Liver (tissue), 9 donors: ENCODE results near the gene EGFLAM. TPM values are rescaled to one million over a fixed set of nuclear protein-coding genes. Genes with fewer than 3 reads are reported as not detected.
A peak's percentile ranks its signal among the peaks of the same experiment; 100 is the strongest.

Experiments used
- DNase-seq: peaks from one replicate; pipeline ENCODE4 v3.0.0-alpha.2; 2017; ENCODE audit warnings: low spot score
- H3K27ac ChIP-seq, 2 donors: one replicate each; pipeline ENCODE4 v1.7.0; 2013; ENCODE audit warnings: inconsistent platforms in 2 of 2, low read length in 2 of 2, control low read depth in 1 of 2, low read depth in 1 of 2, mild to moderate bottlenecking in 1 of 2
- H3K27me3 ChIP-seq, 4 donors: one replicate each; pipeline versions ENCODE4 v1.6.1 to v1.7.0; 2013; ENCODE audit warnings: low read length in 3 of 4, inconsistent platforms in 1 of 4, mild to moderate bottlenecking in 1 of 4, moderate library complexity in 1 of 4; ENCODE audit not compliant: control insufficient read depth in 4 of 4, insufficient read depth in 4 of 4
- H3K36me3 ChIP-seq, 4 donors: one replicate each; pipeline versions ENCODE4 v1.6.1 to v1.7.0; 2013; ENCODE audit warnings: low read length in 3 of 4, mild to moderate bottlenecking in 3 of 4, low read depth in 1 of 4, moderate library complexity in 1 of 4; ENCODE audit not compliant: control insufficient read depth in 4 of 4, insufficient read depth in 3 of 4
- H3K4me1 ChIP-seq, 4 donors: one replicate each; pipeline versions ENCODE4 v1.6.1 to v1.7.0; 2013; ENCODE audit warnings: low read length in 3 of 4, mild to moderate bottlenecking in 3 of 4, moderate library complexity in 1 of 4; ENCODE audit not compliant: control insufficient read depth in 4 of 4, insufficient read depth in 4 of 4
- H3K4me3 ChIP-seq, 3 donors: one replicate each; pipeline versions ENCODE4 v1.6.1 to v1.7.0; 2013; ENCODE audit warnings: low read length in 3 of 3, control low read depth in 1 of 3, low read depth in 1 of 3, mild to moderate bottlenecking in 1 of 3
- H3K9ac ChIP-seq, 2 donors: one replicate each; pipeline ENCODE4 v1.7.0; 2013; ENCODE audit warnings: low read length in 2 of 2, mild to moderate bottlenecking in 2 of 2, moderate library complexity in 2 of 2, control low read depth in 1 of 2, low read depth in 1 of 2
- H3K9me3 ChIP-seq, 4 donors: one replicate each; pipeline versions ENCODE4 v1.6.1 to v1.7.0; 2013; ENCODE audit warnings: low read length in 3 of 4; ENCODE audit not compliant: control insufficient read depth in 4 of 4
- EGR1 ChIP-seq, 2 donors: IDR thresholded peaks; 2 replicates each; pipeline ENCODE4 v1.6.1; 2016 to 2018; ENCODE audit warnings: antibody characterized with exemption in 2 of 2, low read depth in 2 of 2
- FOXA1 ChIP-seq: IDR thresholded peaks from 2 replicates; pipeline ENCODE4 v1.6.1; 2016; ENCODE audit warnings: antibody characterized with exemption
- FOXA2 ChIP-seq: IDR thresholded peaks from 2 replicates; pipeline ENCODE4 v1.6.1; 2016; ENCODE audit warnings: antibody characterized with exemption
- HNF4A ChIP-seq, 2 donors: conservative IDR thresholded peaks; 2 replicates each; pipeline ENCODE4 v1.6.1; 2016; ENCODE audit warnings: antibody characterized with exemption in 2 of 2, mild to moderate bottlenecking in 2 of 2
- HNF4G ChIP-seq: IDR thresholded peaks from 2 replicates; pipeline ENCODE4 v1.6.1; 2016; ENCODE audit warnings: antibody characterized with exemption
- MAX ChIP-seq: IDR thresholded peaks from 2 replicates; pipeline ENCODE4 v1.6.1; 2016; ENCODE audit warnings: antibody characterized with exemption
- NR2F2 ChIP-seq: IDR thresholded peaks from 2 replicates; pipeline ENCODE4 v1.6.1; 2016; ENCODE audit warnings: antibody characterized with exemption
- RXRA ChIP-seq, 2 donors: IDR thresholded peaks; 2 replicates each; pipeline ENCODE4 v1.6.1; 2017 to 2018; ENCODE audit warnings: antibody characterized with exemption in 2 of 2, mild to moderate bottlenecking in 1 of 2
- SP1 ChIP-seq: IDR thresholded peaks from 2 replicates; pipeline ENCODE4 v1.6.1; 2018; ENCODE audit warnings: antibody characterized with exemption, mild to moderate bottlenecking
- TAF1 ChIP-seq: conservative IDR thresholded peaks from 2 replicates; pipeline ENCODE4 v1.6.1; 2016; ENCODE audit warnings: antibody characterized with exemption, mild to moderate bottlenecking
- YY1 ChIP-seq: IDR thresholded peaks from 2 replicates; pipeline ENCODE4 v1.6.1; 2016; ENCODE audit warnings: antibody characterized with exemption, mild to moderate bottlenecking
- ZBTB33 ChIP-seq: IDR thresholded peaks from 2 replicates; pipeline ENCODE4 v1.6.1; 2016; ENCODE audit warnings: antibody characterized with exemption
- WGBS: extraction: QIAGEN DNeasy Blood & Tissue Kit; methylation state at CpG from one replicate; pipeline ENCODE4 v1.1.7; 2013; 5-methylcytosine and 5-hydroxymethylcytosine counted together
- polyA plus RNA-seq, 2 donors: library from polyadenylated mRNA; stranded (reverse) in 1 of 2; unstranded in 1 of 2; fragments of 200-250 nt in 1 of 2; fragments of >200 nt in 1 of 2; fragmentation: Nextera tagmentation in 1 of 2; extraction: Ambion mirVana in 1 of 2; gene quantifications; one replicate each; pipeline versions ENCODE4 v1.2.1 to v1.2.3, GENCODE V29; 2013 to 2015
- total RNA-seq, 2 donors: library from RNA; depleted of rRNA; stranded (reverse); fragments of >200 nt; gene quantifications; one replicate each; pipeline ENCODE4 v1.2.3, GENCODE V29; 2014
- TF ChIP-seq, protein P1 (sequence below): IDR thresholded peaks from 2 replicates; pipeline ENCODE4 v1.6.1; 2016; ENCODE audit warnings: antibody characterized with exemption
- TF ChIP-seq, protein P2 (sequence below): fragments of 150-350 bp; IDR thresholded peaks from 2 replicates; pipeline ENCODE4 v1.5.1; 2017; ENCODE audit warnings: improper control_type of control experiment, low read depth, low read length; ENCODE audit not compliant: missing input control
- donor health status: healthy.
- donor health status: healthy.
- donor health status: healthy.
- donor health status: healthy.
- donor health status: healthy.

The EGFLAM gene
- total and polyA plus RNA-seq, 4 donors = 1.1 to 4.9 (median 1.9) TPM

DNA sequence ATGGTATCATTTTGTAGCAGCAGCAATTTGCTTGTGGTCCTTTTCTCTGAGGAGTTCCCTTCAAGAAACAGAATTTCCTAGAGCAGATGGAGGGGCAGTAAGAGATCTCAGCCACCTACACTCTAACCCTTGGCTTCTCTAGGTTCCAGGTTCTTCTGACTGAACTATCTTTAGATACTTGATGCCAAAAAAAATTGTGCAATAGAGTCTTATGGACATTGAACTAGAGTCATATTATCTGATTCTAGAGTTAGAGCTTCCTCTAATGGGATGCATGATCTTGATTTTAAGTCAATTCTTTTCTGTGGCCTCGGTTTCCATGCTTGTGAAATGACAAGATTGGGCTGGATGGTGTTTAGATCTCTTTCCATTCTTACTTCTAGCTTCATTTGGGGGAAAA is 142.8 kb downstream of the EGFLAM start:
- no peak for TF ChIP-seq MAX
- no peak for TF ChIP-seq FOXA2
- TF ChIP-seq RXRA (IDR thresholded peaks at IDR 0.05) = no peak
- TF ChIP-seq HNF4G = peak; percentile 15
- no peak for TF ChIP-seq TAF1
- TF ChIP-seq ZBTB33 = no peak
- TF ChIP-seq, protein P1, sequence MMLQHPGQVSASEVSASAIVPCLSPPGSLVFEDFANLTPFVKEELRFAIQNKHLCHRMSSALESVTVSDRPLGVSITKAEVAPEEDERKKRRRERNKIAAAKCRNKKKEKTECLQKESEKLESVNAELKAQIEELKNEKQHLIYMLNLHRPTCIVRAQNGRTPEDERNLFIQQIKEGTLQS = no peak
- TF ChIP-seq FOXA1 = no peak
- TF ChIP-seq HNF4A (conservative IDR thresholded peaks at IDR 0.05) = peak; percentile 43 to 59
- no peak for DNase-seq
- 72% methylated on average over 1 of the region's 1 CpG for WGBS
- Histone ChIP-seq H3K36me3 (no peaks in the 10 kb centered on the region), H3K27ac (no peak overlapping the region), H3K9me3 (no peaks in the 10 kb centered on the region), H3K4me1 (no peaks in the 10 kb centered on the region), H3K4me3 (no peak overlapping the region), H3K9ac (no peak overlapping the region), H3K27me3 (no peaks in the 10 kb centered on the region)

- H3K27me3 ChIP-seq = no peaks in the 10 kb centered on the region
- no peak overlapping the region for H3K9ac ChIP-seq
- H3K4me3 ChIP-seq = no peak overlapping the region
- no peak for DNase-seq
- H3K4me1 ChIP-seq = no peaks in the 10 kb centered on the region
- TF ChIP-seq EGR1 (IDR thresholded peaks at IDR 0.05; ENCODE audit: low read depth in 2 of 2) = no peak
- no peak for TF ChIP-seq HNF4G
- no peak for TF ChIP-seq FOXA2
- TF ChIP-seq MAX = no peak
- H3K27ac ChIP-seq = no peak overlapping the region
- H3K9me3 ChIP-seq = no peaks in the 10 kb centered on the region
- WGBS = 77% methylated on average over 5 of the region's 5 CpGs
- no peaks in the 10 kb centered on the region for H3K36me3 ChIP-seq
Observed at GRCh38 chr5:38403406-38403805, 145.0 kb downstream of the EGFLAM start.

DNA sequence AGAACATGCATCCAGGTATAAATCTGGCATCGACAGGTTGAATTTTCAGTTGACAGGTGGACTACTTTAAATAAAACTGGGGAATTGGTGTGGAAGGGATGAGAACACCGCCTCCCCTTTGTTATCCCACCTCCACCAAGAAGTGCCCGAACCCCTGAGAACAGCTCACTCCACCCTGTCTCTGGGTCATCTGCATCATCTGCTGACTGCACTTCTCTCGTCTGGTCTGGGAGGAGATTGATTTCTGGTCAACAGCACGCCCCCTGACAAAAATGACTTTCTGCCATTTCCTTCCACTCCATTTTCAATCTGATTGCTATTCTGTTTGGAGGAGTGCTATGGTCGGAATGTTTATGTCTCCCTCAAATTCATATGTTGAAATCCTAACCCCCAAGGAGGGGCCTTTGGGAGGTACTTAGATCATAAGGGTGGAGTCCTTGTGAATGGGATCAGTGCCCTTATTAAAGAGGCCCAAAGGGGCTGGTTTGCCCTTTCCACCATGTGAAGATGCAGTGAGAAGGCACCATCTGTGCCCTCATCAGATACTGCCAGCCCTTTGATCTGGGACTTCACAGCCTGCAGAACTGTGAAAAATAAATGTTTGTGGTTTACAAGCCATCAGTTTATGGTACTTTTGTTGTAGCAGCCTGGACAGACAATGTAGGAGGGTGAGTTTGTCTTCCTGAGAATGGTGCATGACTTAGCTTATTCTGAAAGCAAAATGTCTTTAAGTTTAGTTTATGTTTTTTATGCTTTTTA is 145.7 kb downstream of the EGFLAM start:
- 90% methylated on average over 6 of the region's 6 CpGs for WGBS
- TF ChIP-seq ZBTB33 (no peak), YY1 (no peak), FOXA1 (no peak), HNF4G (no peak), NR2F2 (no peak), RXRA (IDR thresholded peaks at IDR 0.05) (no peak), SP1 (no peak)
- TF ChIP-seq, protein P2, sequence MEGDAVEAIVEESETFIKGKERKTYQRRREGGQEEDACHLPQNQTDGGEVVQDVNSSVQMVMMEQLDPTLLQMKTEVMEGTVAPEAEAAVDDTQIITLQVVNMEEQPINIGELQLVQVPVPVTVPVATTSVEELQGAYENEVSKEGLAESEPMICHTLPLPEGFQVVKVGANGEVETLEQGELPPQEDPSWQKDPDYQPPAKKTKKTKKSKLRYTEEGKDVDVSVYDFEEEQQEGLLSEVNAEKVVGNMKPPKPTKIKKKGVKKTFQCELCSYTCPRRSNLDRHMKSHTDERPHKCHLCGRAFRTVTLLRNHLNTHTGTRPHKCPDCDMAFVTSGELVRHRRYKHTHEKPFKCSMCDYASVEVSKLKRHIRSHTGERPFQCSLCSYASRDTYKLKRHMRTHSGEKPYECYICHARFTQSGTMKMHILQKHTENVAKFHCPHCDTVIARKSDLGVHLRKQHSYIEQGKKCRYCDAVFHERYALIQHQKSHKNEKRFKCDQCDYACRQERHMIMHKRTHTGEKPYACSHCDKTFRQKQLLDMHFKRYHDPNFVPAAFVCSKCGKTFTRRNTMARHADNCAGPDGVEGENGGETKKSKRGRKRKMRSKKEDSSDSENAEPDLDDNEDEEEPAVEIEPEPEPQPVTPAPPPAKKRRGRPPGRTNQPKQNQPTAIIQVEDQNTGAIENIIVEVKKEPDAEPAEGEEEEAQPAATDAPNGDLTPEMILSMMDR = no peak

More for the DNA sequence above, 145.7 kb downstream of the EGFLAM start:
- Histone ChIP-seq H3K27me3 (no peaks in the 10 kb centered on the region), H3K4me3 (no peak overlapping the region), H3K27ac (no peak overlapping the region), H3K4me1 (no peaks in the 10 kb centered on the region), H3K36me3 (no peaks in the 10 kb centered on the region), H3K9me3 (no peaks in the 10 kb centered on the region), H3K9ac (no peak overlapping the region)
- no peak for DNase-seq
